WTC11 (cell line): Measurements from ENCODE around the gene SH3BP5. TPM values are rescaled to one million over a fixed set of nuclear protein-coding genes. Genes with fewer than 3 reads are reported as not detected.

Experiments used
- ATAC-seq: fragments of 200-7000 bp; cut with Tn5 transposase; 2 replicates; pipeline ENCODE4 v1.10.0; 2021; ENCODE audit warnings: mild to moderate bottlenecking, moderate library complexity
- CTCF ChIA-PET: fragments of 300-600 bp; sonication (Branson Sonifier 250); formaldehyde crosslinking; loops from one replicate; lab custom pipeline; 2021; ENCODE audit warnings: antibody characterized with exemption; lab: Charles Lee
- POLR2A ChIA-PET: fragments of 350-600 bp; sonication (Branson Sonifier 250); formaldehyde crosslinking; loops from one replicate; lab custom pipeline; 2021; ENCODE audit warnings: antibody characterized with exemption; lab: Charles Lee
- DNase-seq: peaks from one replicate; pipeline ENCODE4 v3.0.0; 2021; ENCODE audit warnings: low spot score
- H3K27ac Mint-ChIP-seq: 2 replicates; pipeline ENCODE4 v1.8.0; 2021; ENCODE audit warnings: mixed read lengths
- H3K27me3 Mint-ChIP-seq: 2 replicates; pipeline ENCODE4 v1.8.0; 2021; ENCODE audit warnings: low read depth, mild to moderate bottlenecking, moderate library complexity, mixed read lengths
- H3K36me3 Mint-ChIP-seq: 2 replicates; pipeline ENCODE4 v1.8.0; 2021; ENCODE audit warnings: mixed read lengths
- H3K4me1 Mint-ChIP-seq: 2 replicates; pipeline ENCODE4 v1.8.0; 2022; ENCODE audit warnings: mixed read lengths
- H3K4me3 Mint-ChIP-seq: 2 replicates; pipeline ENCODE4 v1.8.0; 2021; ENCODE audit warnings: mild to moderate bottlenecking, moderate library complexity, mixed read lengths
- H3K9me3 Mint-ChIP-seq: 2 replicates; pipeline ENCODE4 v1.8.0; 2021; ENCODE audit warnings: mixed read lengths
- CREB1 ChIP-seq: sonication (generic); formaldehyde crosslinking; IDR thresholded peaks from 2 replicates; pipeline ENCODE4 v1.8.0; 2023; ENCODE audit warnings: mild to moderate bottlenecking, missing genetic modification reagents
- FOXJ3 ChIP-seq: sonication (generic); formaldehyde crosslinking; IDR thresholded peaks from 2 replicates; pipeline ENCODE4 v1.9.0; 2021; ENCODE audit warnings: missing genetic modification reagents, mild to moderate bottlenecking, borderline replicate concordance
- GTF2I ChIP-seq: fragments of 250-450 bp; sonication (Bioruptor Pico); conservative IDR thresholded peaks from 2 replicates; pipeline ENCODE4 v1.4.0; 2021; ENCODE audit warnings: mild to moderate bottlenecking
- JAZF1 ChIP-seq: fragments of 250-450 bp; sonication (Bioruptor Pico); IDR thresholded peaks from 2 replicates; pipeline ENCODE4 v1.9.0; 2021; ENCODE audit warnings: moderate library complexity, mild to moderate bottlenecking, inconsistent platforms
- JUN ChIP-seq: sonication (generic); formaldehyde crosslinking; IDR thresholded peaks from 2 replicates; pipeline ENCODE4 v1.8.0; 2023; ENCODE audit warnings: mild to moderate bottlenecking, missing genetic modification reagents
- RORB ChIP-seq: fragments of 250-450 bp; sonication (Bioruptor Pico); IDR thresholded peaks from 2 replicates; pipeline ENCODE4 v1.9.0; 2021; ENCODE audit warnings: mild to moderate bottlenecking
- SP1 ChIP-seq: sonication (generic); formaldehyde crosslinking; conservative IDR thresholded peaks from 2 replicates; pipeline ENCODE4 v1.8.1; 2022; ENCODE audit warnings: missing genetic modification reagents
- ZNF121 ChIP-seq: sonication (generic); formaldehyde crosslinking; IDR thresholded peaks from 2 replicates; pipeline ENCODE4 v1.8.0; 2023; ENCODE audit warnings: missing genetic modification reagents
- ZNF232 ChIP-seq: sonication (generic); formaldehyde crosslinking; IDR thresholded peaks from 2 replicates; pipeline ENCODE4 v1.8.0; 2022; ENCODE audit warnings: mild to moderate bottlenecking, missing genetic modification reagents
- ZNF423 ChIP-seq: fragments of 250-450 bp; sonication (Bioruptor Pico); IDR thresholded peaks from 2 replicates; pipeline ENCODE4 v2.1.2; 2022; ENCODE audit warnings: mild to moderate bottlenecking, moderate library complexity
- total RNA-seq: library from RNA; stranded (reverse); gene quantifications from 3 replicates; pipeline ENCODE4 v1.2.3, GENCODE V29; 2021
- TF ChIP-seq, protein P1 (sequence below): fragments of 250-450 bp; sonication (Bioruptor Pico); IDR thresholded peaks from 2 replicates; pipeline ENCODE4 v1.9.0; 2021; ENCODE audit warnings: moderate library complexity, mild to moderate bottlenecking, inconsistent platforms, borderline replicate concordance
- TF ChIP-seq, protein P2 (sequence below): sonication (generic); formaldehyde crosslinking; IDR thresholded peaks from 2 replicates; pipeline ENCODE4 v1.8.1; 2023; ENCODE audit warnings: mild to moderate bottlenecking, missing genetic modification reagents
- TF ChIP-seq, protein P3 (sequence below): sonication (generic); formaldehyde crosslinking; IDR thresholded peaks from 2 replicates; pipeline ENCODE4 v1.8.1; 2023; ENCODE audit warnings: mild to moderate bottlenecking, missing genetic modification reagents
- TF ChIP-seq, protein P4 (sequence below): fragments of 250-450 bp; sonication (Bioruptor Pico); IDR thresholded peaks from 2 replicates; pipeline ENCODE4 v1.9.0; 2021; ENCODE audit warnings: mild to moderate bottlenecking

Gene SH3BP5
- total RNA-seq, 1 experiment from 2014 or later, result 7.2 TPM

GRCh38 chr3:15310491-15311370, 21.7 kb downstream of the SH3BP5 start (continued):
- TF ChIP-seq, protein P1, sequence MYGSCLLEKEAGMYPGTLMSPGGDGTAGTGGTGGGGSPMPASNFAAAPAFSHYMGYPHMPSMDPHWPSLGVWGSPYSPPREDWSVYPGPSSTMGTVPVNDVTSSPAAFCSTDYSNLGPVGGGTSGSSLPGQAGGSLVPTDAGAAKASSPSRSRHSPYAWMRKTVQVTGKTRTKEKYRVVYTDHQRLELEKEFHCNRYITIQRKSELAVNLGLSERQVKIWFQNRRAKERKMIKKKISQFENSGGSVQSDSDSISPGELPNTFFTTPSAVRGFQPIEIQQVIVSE (CRISPR knock-in tag), result no peak
- no peak for TF ChIP-seq ZNF121 (CRISPR knock-in tag)
- no peak for TF ChIP-seq FOXJ3 (CRISPR knock-in tag)

DNA sequence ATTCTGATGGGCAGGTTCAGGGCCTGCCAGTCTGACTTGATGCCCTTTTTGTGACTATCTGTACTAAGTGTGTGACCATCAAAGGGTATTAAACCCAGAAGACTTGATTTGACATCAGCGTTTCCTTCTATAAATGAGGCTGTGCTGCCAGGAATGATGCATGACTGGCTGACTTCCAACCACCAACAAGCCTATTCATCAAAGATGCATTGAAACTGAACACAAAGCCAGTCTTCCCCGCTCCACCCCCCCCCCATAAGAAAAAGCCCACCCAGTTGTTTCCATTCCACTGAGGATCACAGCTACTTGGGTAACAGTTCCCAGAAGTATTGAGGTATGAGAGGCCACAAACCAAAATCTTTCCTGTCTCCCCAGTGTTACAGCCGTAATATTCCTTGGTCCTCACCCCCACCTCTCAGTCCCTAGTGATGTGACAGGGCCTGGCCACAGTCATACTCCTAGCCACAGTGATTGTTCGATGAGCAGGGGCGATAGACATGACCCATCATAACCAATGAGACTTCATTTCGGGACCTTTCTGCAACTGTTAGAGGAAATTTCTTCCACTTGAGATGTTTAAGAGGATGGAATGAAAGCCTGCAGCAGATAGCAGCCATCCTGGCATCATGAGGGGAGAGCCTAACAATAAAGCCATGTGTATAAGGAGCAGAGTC, 22.6 kb downstream of the SH3BP5 start:
- no peaks in the 10 kb centered on the region for H3K27me3 Mint-ChIP-seq
- peaks cover 32% of the 10 kb centered on the region for H3K4me1 Mint-ChIP-seq
- ATAC-seq (no peak), DNase-seq (no peak)
- H3K9me3 Mint-ChIP-seq, result 0 out of 2 replicates have a peak, but pooled peaks cover 4% of the 10 kb centered on the region
- H3K36me3 Mint-ChIP-seq, result no peaks in the 10 kb centered on the region
- ChIA-PET CTCF (interaction anchor here (0.8 to 1.4 kb wide), 2 partner anchors 22 to 42 kb away, joined by 4 read pairs; partner anchors contain the start of gene SH3BP5), POLR2A (interaction anchor here (0.6 kb wide), 1 partner anchor 1575 kb away, joined by 4 read pairs; no protein-coding TSS in a partner anchor)
- TF ChIP-seq ZNF232 (CRISPR knock-in tag) (no peak), SP1 (CRISPR knock-in tag) (no peak), RORB (no peak), CREB1 (CRISPR knock-in tag) (no peak), GTF2I (CRISPR knock-in tag) (no peak), JUN (CRISPR knock-in tag) (no peak), JAZF1 (CRISPR knock-in tag) (no peak)
- H3K4me3 Mint-ChIP-seq, result no peak overlapping the region
- peak overlapping the region; percentile 86; the same call in 1 of the 2 replicates for H3K27ac Mint-ChIP-seq

- POLR2A ChIA-PET, result interaction anchor here (0.8 kb wide), 1 partner anchor 25 kb away, joined by 3 read pairs; the partner anchor contains the start of gene SH3BP5
- H3K36me3 Mint-ChIP-seq, result no peaks in the 10 kb centered on the region
- TF ChIP-seq ZNF423 (CRISPR knock-in tag) (no peak), SP1 (CRISPR knock-in tag) (no peak), GTF2I (CRISPR knock-in tag) (no peak)
- TF ChIP-seq, protein P2, sequence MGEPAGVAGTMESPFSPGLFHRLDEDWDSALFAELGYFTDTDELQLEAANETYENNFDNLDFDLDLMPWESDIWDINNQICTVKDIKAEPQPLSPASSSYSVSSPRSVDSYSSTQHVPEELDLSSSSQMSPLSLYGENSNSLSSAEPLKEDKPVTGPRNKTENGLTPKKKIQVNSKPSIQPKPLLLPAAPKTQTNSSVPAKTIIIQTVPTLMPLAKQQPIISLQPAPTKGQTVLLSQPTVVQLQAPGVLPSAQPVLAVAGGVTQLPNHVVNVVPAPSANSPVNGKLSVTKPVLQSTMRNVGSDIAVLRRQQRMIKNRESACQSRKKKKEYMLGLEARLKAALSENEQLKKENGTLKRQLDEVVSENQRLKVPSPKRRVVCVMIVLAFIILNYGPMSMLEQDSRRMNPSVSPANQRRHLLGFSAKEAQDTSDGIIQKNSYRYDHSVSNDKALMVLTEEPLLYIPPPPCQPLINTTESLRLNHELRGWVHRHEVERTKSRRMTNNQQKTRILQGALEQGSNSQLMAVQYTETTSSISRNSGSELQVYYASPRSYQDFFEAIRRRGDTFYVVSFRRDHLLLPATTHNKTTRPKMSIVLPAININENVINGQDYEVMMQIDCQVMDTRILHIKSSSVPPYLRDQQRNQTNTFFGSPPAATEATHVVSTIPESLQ (CRISPR knock-in tag), result no peak
- TF ChIP-seq, protein P3, sequence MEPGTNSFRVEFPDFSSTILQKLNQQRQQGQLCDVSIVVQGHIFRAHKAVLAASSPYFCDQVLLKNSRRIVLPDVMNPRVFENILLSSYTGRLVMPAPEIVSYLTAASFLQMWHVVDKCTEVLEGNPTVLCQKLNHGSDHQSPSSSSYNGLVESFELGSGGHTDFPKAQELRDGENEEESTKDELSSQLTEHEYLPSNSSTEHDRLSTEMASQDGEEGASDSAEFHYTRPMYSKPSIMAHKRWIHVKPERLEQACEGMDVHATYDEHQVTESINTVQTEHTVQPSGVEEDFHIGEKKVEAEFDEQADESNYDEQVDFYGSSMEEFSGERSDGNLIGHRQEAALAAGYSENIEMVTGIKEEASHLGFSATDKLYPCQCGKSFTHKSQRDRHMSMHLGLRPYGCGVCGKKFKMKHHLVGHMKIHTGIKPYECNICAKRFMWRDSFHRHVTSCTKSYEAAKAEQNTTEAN, result no peak
- TF ChIP-seq, protein P4, sequence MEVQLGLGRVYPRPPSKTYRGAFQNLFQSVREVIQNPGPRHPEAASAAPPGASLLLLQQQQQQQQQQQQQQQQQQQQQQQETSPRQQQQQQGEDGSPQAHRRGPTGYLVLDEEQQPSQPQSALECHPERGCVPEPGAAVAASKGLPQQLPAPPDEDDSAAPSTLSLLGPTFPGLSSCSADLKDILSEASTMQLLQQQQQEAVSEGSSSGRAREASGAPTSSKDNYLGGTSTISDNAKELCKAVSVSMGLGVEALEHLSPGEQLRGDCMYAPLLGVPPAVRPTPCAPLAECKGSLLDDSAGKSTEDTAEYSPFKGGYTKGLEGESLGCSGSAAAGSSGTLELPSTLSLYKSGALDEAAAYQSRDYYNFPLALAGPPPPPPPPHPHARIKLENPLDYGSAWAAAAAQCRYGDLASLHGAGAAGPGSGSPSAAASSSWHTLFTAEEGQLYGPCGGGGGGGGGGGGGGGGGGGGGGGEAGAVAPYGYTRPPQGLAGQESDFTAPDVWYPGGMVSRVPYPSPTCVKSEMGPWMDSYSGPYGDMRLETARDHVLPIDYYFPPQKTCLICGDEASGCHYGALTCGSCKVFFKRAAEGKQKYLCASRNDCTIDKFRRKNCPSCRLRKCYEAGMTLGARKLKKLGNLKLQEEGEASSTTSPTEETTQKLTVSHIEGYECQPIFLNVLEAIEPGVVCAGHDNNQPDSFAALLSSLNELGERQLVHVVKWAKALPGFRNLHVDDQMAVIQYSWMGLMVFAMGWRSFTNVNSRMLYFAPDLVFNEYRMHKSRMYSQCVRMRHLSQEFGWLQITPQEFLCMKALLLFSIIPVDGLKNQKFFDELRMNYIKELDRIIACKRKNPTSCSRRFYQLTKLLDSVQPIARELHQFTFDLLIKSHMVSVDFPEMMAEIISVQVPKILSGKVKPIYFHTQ (CRISPR knock-in tag), result no peak
- TF ChIP-seq, all 79 proteins: peak for 0
- H3K4me3 Mint-ChIP-seq, result no peak overlapping the region
- H3K9me3 Mint-ChIP-seq, result 0 out of 2 replicates have a peak, but pooled peaks cover 4% of the 10 kb centered on the region
- CTCF ChIA-PET, result interaction anchor here (1.1 kb wide), 1 partner anchor 39 kb away, joined by 5 read pairs; no protein-coding TSS in a partner anchor
- H3K27ac Mint-ChIP-seq, result no peak overlapping the region
- DNase-seq (no peak), ATAC-seq (no peak)
- peaks cover 27% of the 10 kb centered on the region for H3K4me1 Mint-ChIP-seq
- H3K27me3 Mint-ChIP-seq, result no peaks in the 10 kb centered on the region
These were observed 24.8 kb downstream of the SH3BP5 start for GRCh38 chr3:15307580-15307979.
